ENCODE data around the gene OGG1. TPM values are rescaled to one million over a fixed set of nuclear protein-coding genes. Genes with fewer than 3 reads are reported as not detected.

OGG1 gene
- total RNA-seq: 10 to 100 TPM; 13.7 to 49.2 (median 18.3) TPM

DNA sequence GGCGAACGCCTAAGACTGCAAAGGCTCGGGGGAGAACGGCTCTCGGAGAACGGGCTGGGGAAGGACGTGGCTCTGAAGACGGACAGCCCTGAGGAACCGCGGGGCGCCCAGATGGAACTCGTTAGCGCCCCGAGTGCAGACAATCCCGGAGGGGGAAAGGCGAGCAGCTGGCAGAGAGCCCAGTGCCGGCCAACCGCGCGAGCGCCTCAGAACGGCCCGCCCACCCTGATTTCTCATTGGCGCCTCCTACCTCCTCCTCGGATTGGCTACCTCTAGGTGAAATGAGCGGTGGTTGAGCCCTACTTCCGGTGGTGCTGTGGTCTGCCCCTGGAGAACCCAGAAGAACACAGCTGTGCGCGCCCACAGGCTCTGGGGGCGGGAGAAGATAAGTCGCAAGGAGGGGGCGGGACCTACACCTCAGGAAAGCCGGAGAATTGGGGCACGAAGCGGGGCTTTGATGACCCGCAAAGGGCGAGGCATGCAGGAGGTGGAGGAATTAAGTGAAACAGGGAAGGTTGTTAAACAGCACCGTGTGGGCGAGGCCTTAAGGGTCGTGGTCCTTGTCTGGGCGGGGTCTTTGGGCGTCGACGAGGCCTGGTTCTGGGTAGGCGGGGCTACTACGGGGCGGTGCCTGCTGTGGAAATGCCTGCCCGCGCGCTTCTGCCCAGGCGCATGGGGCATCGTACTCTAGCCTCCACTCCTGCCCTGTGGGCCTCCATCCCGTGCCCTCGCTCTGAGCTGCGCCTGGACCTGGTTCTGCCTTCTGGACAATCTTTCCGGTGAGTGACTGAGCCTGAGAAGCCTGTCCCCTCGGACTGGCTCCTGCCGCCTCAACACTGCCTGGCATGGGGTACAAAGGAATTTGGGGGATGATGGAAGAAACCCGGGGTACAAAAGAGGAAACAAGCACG is at the start of gene OGG1:
TSS of gene OGG1 (plus strand) at position 308 of the 911 bp plus-strand sequence. CDS start at position 643, 335 bp downstream.
- H3K4me1 ChIP-seq: peaks cover 25 to 44% (median 30%) of the 10 kb centered on the region in 4 donors
- peak; percentile 96 to 99 for DNase-seq
- TF ChIP-seq POLR2AphosphoS5 (IDR thresholded peaks at IDR 0.05) (peak; percentile 49 to 80), EP300 (IDR thresholded peaks at IDR 0.05) (no peak), POLR2A (IDR thresholded peaks at IDR 0.05) (peak in 1 of 4 donors; percentile 57)
- TF ChIP-seq, protein P1, sequence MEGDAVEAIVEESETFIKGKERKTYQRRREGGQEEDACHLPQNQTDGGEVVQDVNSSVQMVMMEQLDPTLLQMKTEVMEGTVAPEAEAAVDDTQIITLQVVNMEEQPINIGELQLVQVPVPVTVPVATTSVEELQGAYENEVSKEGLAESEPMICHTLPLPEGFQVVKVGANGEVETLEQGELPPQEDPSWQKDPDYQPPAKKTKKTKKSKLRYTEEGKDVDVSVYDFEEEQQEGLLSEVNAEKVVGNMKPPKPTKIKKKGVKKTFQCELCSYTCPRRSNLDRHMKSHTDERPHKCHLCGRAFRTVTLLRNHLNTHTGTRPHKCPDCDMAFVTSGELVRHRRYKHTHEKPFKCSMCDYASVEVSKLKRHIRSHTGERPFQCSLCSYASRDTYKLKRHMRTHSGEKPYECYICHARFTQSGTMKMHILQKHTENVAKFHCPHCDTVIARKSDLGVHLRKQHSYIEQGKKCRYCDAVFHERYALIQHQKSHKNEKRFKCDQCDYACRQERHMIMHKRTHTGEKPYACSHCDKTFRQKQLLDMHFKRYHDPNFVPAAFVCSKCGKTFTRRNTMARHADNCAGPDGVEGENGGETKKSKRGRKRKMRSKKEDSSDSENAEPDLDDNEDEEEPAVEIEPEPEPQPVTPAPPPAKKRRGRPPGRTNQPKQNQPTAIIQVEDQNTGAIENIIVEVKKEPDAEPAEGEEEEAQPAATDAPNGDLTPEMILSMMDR (IDR thresholded peaks at IDR 0.05): peak in 2 of 6 experiments; percentile 17 to 19
- no peaks in the 10 kb centered on the region for H3K9me3 ChIP-seq
- H3K27ac ChIP-seq: peak within 1 kb of the TSS; percentile 83 to 95 (median 94)
- H3K36me3 ChIP-seq: peaks cover 25 to 68% (median 42%) of the 10 kb centered on the region in 4 donors
- H3K27me3 ChIP-seq: no peaks in the 10 kb centered on the region
- peak within 1 kb of the TSS; percentile 45 to 72 (median 64) for H3K4me3 ChIP-seq
- peak; percentile 98 to 99 for ATAC-seq (ENCODE audit: low FRiP score in 2 of 2)
- 1% methylated on average over 42 to 59 of the region's 60 CpGs for WGBS, 2 donors

DNA sequence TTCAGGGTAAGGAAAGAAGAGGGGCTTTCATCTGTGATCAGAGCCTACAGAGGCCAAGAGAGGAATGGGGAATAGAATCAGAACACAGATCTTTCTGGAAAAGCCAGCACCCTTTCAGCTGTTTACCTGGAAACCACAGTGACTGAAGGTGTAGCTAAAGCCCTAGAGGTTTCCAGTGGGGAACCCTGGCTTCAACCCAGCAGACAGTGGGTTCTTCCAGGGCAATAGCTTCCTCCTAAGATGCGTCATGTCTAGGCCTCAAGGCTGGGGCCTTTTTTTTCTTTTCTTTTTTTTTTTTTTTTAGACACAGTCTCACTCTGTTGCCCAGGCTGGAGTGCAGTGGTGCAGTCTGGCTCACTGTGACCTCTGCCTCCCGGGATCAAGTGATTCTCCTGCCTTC is 49.2 kb upstream of the OGG1 start:
- ATAC-seq (ENCODE audit: low FRiP score in 2 of 2): no peak

DNA sequence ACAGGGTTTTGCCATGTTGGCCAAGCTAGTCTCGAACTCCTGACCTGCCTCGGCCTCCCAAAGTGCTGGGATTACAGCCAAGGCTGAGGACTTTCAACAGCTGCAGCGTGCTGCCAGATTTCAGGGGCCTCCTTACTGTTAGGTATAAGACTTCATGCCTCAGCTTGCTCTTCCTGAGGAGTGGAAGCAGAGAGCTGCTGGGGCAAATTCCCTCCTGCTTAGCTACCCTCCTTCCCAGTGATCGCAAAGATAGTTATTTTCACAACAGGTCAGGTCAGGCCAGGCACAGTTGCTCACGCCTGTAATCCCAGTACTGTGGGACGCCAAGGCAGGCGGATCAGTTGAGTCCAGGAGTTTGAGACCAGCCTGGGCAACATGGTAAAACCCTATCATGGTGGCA is 48.7 kb upstream of the OGG1 start:
- Histone ChIP-seq H3K9me3 (no peaks in the 10 kb centered on the region), H3K27me3 (peaks cover 0 to 16% (median 3%) of the 10 kb centered on the region in 4 donors), H3K4me1 (peaks cover 14 to 21% (median 16%) of the 10 kb centered on the region in 4 donors), H3K4me3 (no peak overlapping the region), H3K36me3 (peaks cover 8 to 70% (median 52%) of the 10 kb centered on the region in 4 donors), H3K27ac (no peak overlapping the region)
- 96 to 100% methylated on average over 5 to 7 of the region's 7 CpGs for WGBS, 2 donors
- no peak for ATAC-seq (ENCODE audit: low FRiP score in 2 of 2)
- DNase-seq: no peak
- TF ChIP-seq POLR2A (IDR thresholded peaks at IDR 0.05): no peak
- TF ChIP-seq EP300 (IDR thresholded peaks at IDR 0.05): no peak
- TF ChIP-seq POLR2AphosphoS5 (IDR thresholded peaks at IDR 0.05): no peak
- TF ChIP-seq, protein P1 (IDR thresholded peaks at IDR 0.05): no peak

More for the DNA sequence above, 49.2 kb upstream of the OGG1 start:
- H3K36me3 ChIP-seq: peaks cover 8 to 75% (median 57%) of the 10 kb centered on the region in 4 donors
- H3K27me3 ChIP-seq: peaks cover 0 to 16% (median 3%) of the 10 kb centered on the region in 4 donors
- no peaks in the 10 kb centered on the region for H3K9me3 ChIP-seq
- H3K4me3 ChIP-seq: no peak overlapping the region
- peaks cover 14 to 21% (median 16%) of the 10 kb centered on the region in 4 donors for H3K4me1 ChIP-seq
- no peak for DNase-seq
- no peak overlapping the region for H3K27ac ChIP-seq
- 82 to 88% methylated on average over 2 of the region's 2 CpGs for WGBS, 2 donors
- TF ChIP-seq POLR2AphosphoS5 (IDR thresholded peaks at IDR 0.05) (no peak), POLR2A (IDR thresholded peaks at IDR 0.05) (no peak), EP300 (IDR thresholded peaks at IDR 0.05) (no peak)
- TF ChIP-seq, protein P1 (IDR thresholded peaks at IDR 0.05): no peak

DNA sequence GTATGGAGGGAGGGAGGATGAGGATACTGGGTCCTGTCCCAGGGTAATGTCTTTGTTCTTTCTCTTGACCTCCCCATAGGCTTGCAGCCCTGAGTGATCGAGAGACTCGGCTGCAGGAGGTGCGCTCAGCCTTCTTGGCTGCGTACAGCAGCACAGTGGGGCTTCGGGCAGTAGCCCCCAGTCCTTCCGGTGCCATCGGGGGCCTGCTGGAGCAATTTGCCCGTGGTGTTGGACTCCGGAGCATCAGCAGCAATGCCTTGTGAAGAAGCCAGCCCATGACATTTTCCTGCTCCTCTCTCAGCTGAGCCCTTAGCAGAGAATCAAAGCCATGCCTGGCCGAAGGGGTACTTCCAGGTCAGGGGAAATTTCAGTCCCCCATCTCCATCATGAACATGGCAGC is 48.0 kb upstream of the OGG1 start:
- Histone ChIP-seq H3K4me1 (peaks cover 14 to 21% (median 16%) of the 10 kb centered on the region in 4 donors), H3K9me3 (no peaks in the 10 kb centered on the region), H3K4me3 (no peak overlapping the region), H3K27ac (no peak overlapping the region), H3K27me3 (peaks cover 0 to 16% (median 3%) of the 10 kb centered on the region in 4 donors), H3K36me3 (peaks cover 8 to 63% (median 45%) of the 10 kb centered on the region in 4 donors)
- TF ChIP-seq POLR2A (IDR thresholded peaks at IDR 0.05) (no peak), EP300 (IDR thresholded peaks at IDR 0.05) (no peak)
- ATAC-seq (ENCODE audit: low FRiP score in 2 of 2) (no peak), DNase-seq (no peak)
- 97 to 100% methylated on average over 2 to 10 of the region's 10 CpGs for WGBS, 2 donors

DNA sequence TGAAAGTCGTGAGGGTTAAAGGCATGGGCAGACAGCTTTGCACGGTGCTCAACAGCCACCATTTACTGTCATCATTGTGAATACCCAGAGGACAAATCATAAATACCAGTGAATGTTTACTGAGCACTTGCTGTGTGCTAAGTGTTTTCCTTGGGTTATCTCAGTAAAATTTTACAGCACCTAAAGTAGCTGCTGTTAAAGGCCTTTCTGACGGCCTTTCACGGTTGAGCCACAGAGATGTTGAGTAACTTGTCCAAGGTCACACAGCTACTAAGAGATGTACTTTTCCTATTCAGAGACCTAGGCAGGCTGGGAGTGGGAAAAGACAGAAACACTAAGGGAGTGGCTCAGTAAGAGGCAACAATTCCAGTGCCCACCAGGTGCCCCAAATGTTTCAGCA is 46.5 kb upstream of the OGG1 start:
- TF ChIP-seq POLR2AphosphoS5 (IDR thresholded peaks at IDR 0.05) (no peak), POLR2A (IDR thresholded peaks at IDR 0.05) (no peak), EP300 (IDR thresholded peaks at IDR 0.05) (no peak)
- TF ChIP-seq, protein P1 (IDR thresholded peaks at IDR 0.05): no peak
- no peak for DNase-seq
- ATAC-seq (ENCODE audit: low FRiP score in 2 of 2): no peak
- Histone ChIP-seq H3K36me3 (peaks cover 8 to 48% (median 30%) of the 10 kb centered on the region in 4 donors), H3K9me3 (no peaks in the 10 kb centered on the region), H3K4me3 (no peak overlapping the region), H3K4me1 (peaks cover 14 to 21% (median 16%) of the 10 kb centered on the region in 4 donors), H3K27me3 (peaks cover 0 to 16% (median 3%) of the 10 kb centered on the region in 4 donors), H3K27ac (no peak overlapping the region)
- WGBS, 2 donors: 82 to 92% methylated on average over 3 to 4 of the region's 4 CpGs
